Measurements from ENCODE around the gene AFG1L. TPM values are rescaled to one million over a fixed set of nuclear protein-coding genes. Genes with fewer than 3 reads are reported as not detected.
"Not testable (repeated sequence)": the region's sequence is repeated elsewhere in the genome, so short reads cannot be mapped to it uniquely, and the experiment has no call there.

Gene AFG1L
- total RNA-seq, 6 experiments from 2014 or later, result 4.8 to 5.7 (median 5.3) TPM

GRCh38 chr6:108263371-108263770 lies 31.5 kb upstream of the AFG1L start:
- no peak for DNase-seq
- no peaks in the 10 kb centered on the region; the same call in 1 of the 2 replicates for H3K27me3 Mint-ChIP-seq (ENCODE audit: insufficient read depth)
- no peak overlapping the region for H3K27ac Mint-ChIP-seq
- H3K4me1 Mint-ChIP-seq (ENCODE audit: low read depth), result peaks cover 5% of the 10 kb centered on the region; the same call in 1 of the 2 replicates
- no peaks in the 10 kb centered on the region for H3K36me3 Mint-ChIP-seq (ENCODE audit: low read depth)
- no peaks in the 10 kb centered on the region for H3K9me3 Mint-ChIP-seq
- TF ChIP-seq CTCF (IDR thresholded peaks at IDR 0.05), result no peak
- H3K4me3 Mint-ChIP-seq, result no peak overlapping the region

GRCh38 chr6:108268845-108269244 lies 26.0 kb upstream of the AFG1L start:
- H3K27me3 Mint-ChIP-seq (ENCODE audit: insufficient read depth), result no peaks in the 10 kb centered on the region; the same call in 1 of the 2 replicates
- H3K4me1 Mint-ChIP-seq (ENCODE audit: low read depth), result no peaks in the 10 kb centered on the region
- no peaks in the 10 kb centered on the region for H3K36me3 Mint-ChIP-seq (ENCODE audit: low read depth)
- no peak overlapping the region for H3K27ac Mint-ChIP-seq
- DNase-seq, result no peak
- no peak overlapping the region for H3K4me3 Mint-ChIP-seq
- H3K9me3 Mint-ChIP-seq, result no peaks in the 10 kb centered on the region
- TF ChIP-seq CTCF (IDR thresholded peaks at IDR 0.05), result no peak

- H3K27ac Mint-ChIP-seq; H3K27me3 Mint-ChIP-seq (ENCODE audit: insufficient read depth); H3K9me3 Mint-ChIP-seq; H3K36me3 Mint-ChIP-seq (ENCODE audit: low read depth); H3K4me1 Mint-ChIP-seq (ENCODE audit: low read depth); H3K4me3 Mint-ChIP-seq; DNase-seq: not testable (repeated sequence)
Measured at GRCh38 chr6:108269955-108270354, 24.9 kb upstream of the AFG1L start.

GRCh38 chr6:108274546-108274945 lies 20.3 kb upstream of the AFG1L start:
- H3K27me3 Mint-ChIP-seq (ENCODE audit: insufficient read depth), result peaks cover 1% of the 10 kb centered on the region; the same call in 1 of the 2 replicates
- no peak for DNase-seq
- no peak for TF ChIP-seq CTCF (IDR thresholded peaks at IDR 0.05)
- peaks cover 11% of the 10 kb centered on the region; the same call in 1 of the 2 replicates for H3K4me1 Mint-ChIP-seq (ENCODE audit: low read depth)
- no peak overlapping the region for H3K4me3 Mint-ChIP-seq
- H3K36me3 Mint-ChIP-seq (ENCODE audit: low read depth), result no peaks in the 10 kb centered on the region
- H3K27ac Mint-ChIP-seq, result no peak overlapping the region
- H3K9me3 Mint-ChIP-seq, result no peaks in the 10 kb centered on the region

- H3K9me3 Mint-ChIP-seq, result no peaks in the 10 kb centered on the region
- no peak overlapping the region for H3K27ac Mint-ChIP-seq
- no peaks in the 10 kb centered on the region for H3K36me3 Mint-ChIP-seq (ENCODE audit: low read depth)
- TF ChIP-seq CTCF (IDR thresholded peaks at IDR 0.05), result no peak
- no peak overlapping the region for H3K4me3 Mint-ChIP-seq
- H3K27me3 Mint-ChIP-seq (ENCODE audit: insufficient read depth), result peaks cover 1% of the 10 kb centered on the region; the same call in 1 of the 2 replicates
- no peak for DNase-seq
- H3K4me1 Mint-ChIP-seq (ENCODE audit: low read depth), result peaks cover 11% of the 10 kb centered on the region; the same call in 1 of the 2 replicates
Measured at GRCh38 chr6:108275976-108276375, 18.9 kb upstream of the AFG1L start.

GRCh38 chr6:108277295-108277694 lies 17.6 kb upstream of the AFG1L start:
- Mint-ChIP-seq H3K9me3 (no peaks in the 10 kb centered on the region), H3K4me1 (ENCODE audit: low read depth) (peaks cover 11% of the 10 kb centered on the region; the same call in 1 of the 2 replicates), H3K4me3 (no peak overlapping the region), H3K27me3 (ENCODE audit: insufficient read depth) (peaks cover 1% of the 10 kb centered on the region; the same call in 1 of the 2 replicates), H3K36me3 (ENCODE audit: low read depth) (no peaks in the 10 kb centered on the region), H3K27ac (no peak overlapping the region)
- TF ChIP-seq CTCF (IDR thresholded peaks at IDR 0.05), result no peak
- DNase-seq, result no peak
